Measurements from ENCODE around the gene SAMD14. TPM values are rescaled to one million over a fixed set of nuclear protein-coding genes. Genes with fewer than 3 reads are reported as not detected.

The SAMD14 gene
- total and polyA plus RNA-seq, 2 donors (not counting 1 experiment from before 2014, with no cell fraction given) = 2.1 to 3.8 TPM

DNA sequence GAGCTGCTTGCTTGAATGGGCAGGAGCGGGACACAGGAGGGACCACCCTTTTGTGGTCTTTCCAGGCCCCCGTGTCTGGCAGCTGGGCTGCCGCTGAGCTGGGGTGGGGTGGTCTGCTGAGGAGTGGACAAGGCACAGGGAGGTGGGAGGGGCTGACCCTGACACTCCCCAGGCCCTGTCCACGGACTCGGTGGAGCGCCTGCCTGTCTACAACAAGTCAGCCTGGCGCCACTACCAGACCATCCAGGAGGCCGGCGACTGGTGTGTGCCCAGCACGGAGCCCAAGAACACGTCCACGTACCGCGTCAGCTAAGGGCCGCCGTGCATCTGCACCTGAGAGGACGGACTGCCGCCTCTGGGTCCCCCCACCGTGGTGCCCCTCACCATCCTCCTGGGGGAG lies 20.2 kb downstream of the SAMD14 start:
- Histone ChIP-seq H3K27me3 (ENCODE audit: control insufficient read depth, insufficient read depth, low read length) (no peaks in the 10 kb centered on the region), H3K4me3 (replicated peaks in 1 of 4; ENCODE audit: control extremely low read depth in 1 of 4, insufficient read depth in 1 of 4, low read depth in 3 of 4, low read length in 4 of 4) (no peak overlapping the region), H3K36me3 (ENCODE audit: control insufficient read depth, insufficient read depth, low read length) (peaks cover 2% of the 10 kb centered on the region), H3K4me2 (ENCODE audit: extremely low read depth, insufficient read depth, low read length) (no peak overlapping the region), H4K20me1 (ENCODE audit: control insufficient read depth, extremely low read depth, insufficient read depth, low read length) (no peaks in the 10 kb centered on the region), H3K79me2 (ENCODE audit: control insufficient read depth, insufficient read depth, low read length) (no peaks in the 10 kb centered on the region), H3K27ac (ENCODE audit: insufficient read depth, low read length) (no peak overlapping the region), H3K4me1 (ENCODE audit: control insufficient read depth, extremely low read depth, insufficient read depth, low read length) (peaks cover 7% of the 10 kb centered on the region), H2AFZ (ENCODE audit: low read length) (no peak overlapping the region), H3K9ac (ENCODE audit: insufficient read depth, low read length) (no peak overlapping the region), H3K9me3 (ENCODE audit: control insufficient read depth, insufficient read depth, low read depth, low read length) (no peaks in the 10 kb centered on the region)
- DNase-seq (ENCODE audit: low read depth in 2 of 2) = no peak
- TF ChIP-seq, protein P1, sequence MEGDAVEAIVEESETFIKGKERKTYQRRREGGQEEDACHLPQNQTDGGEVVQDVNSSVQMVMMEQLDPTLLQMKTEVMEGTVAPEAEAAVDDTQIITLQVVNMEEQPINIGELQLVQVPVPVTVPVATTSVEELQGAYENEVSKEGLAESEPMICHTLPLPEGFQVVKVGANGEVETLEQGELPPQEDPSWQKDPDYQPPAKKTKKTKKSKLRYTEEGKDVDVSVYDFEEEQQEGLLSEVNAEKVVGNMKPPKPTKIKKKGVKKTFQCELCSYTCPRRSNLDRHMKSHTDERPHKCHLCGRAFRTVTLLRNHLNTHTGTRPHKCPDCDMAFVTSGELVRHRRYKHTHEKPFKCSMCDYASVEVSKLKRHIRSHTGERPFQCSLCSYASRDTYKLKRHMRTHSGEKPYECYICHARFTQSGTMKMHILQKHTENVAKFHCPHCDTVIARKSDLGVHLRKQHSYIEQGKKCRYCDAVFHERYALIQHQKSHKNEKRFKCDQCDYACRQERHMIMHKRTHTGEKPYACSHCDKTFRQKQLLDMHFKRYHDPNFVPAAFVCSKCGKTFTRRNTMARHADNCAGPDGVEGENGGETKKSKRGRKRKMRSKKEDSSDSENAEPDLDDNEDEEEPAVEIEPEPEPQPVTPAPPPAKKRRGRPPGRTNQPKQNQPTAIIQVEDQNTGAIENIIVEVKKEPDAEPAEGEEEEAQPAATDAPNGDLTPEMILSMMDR (conservative IDR thresholded peaks at IDR 0.05 in 1 of 2, IDR thresholded peaks at IDR 0.05 in 1 of 2; ENCODE audit: low read depth in 1 of 2, low read length in 2 of 2) = no peak
- TF ChIP-seq EZH2 (IDR thresholded peaks at IDR 0.05; ENCODE audit: low read length, missing control alignments) = no peak

DNA sequence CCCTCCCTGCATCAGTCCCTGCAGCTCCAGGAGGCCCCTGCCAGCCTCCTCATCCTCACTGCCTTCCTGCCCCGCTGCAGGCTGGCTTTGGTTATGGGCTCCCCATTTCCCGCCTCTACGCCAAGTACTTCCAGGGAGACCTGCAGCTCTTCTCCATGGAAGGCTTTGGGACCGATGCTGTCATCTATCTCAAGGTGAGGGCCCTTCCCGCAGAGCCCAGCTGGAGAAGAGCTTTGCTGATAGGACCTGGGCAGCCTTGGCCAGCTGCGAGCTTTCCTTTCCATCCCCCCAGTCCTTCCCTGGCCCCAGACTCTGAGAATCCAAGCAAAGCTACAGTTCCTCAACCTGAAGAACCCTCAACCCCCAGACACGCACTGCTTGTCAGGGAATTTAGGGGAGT lies 20.8 kb downstream of the SAMD14 start:
- no peak overlapping the region for H3K27ac ChIP-seq (ENCODE audit: insufficient read depth, low read length)
- H3K36me3 ChIP-seq (ENCODE audit: control insufficient read depth, insufficient read depth, low read length) = peaks cover 2% of the 10 kb centered on the region
- no peak overlapping the region for H2AFZ ChIP-seq (ENCODE audit: low read length)
- H3K4me1 ChIP-seq (ENCODE audit: control insufficient read depth, extremely low read depth, insufficient read depth, low read length) = peaks cover 7% of the 10 kb centered on the region
- no peak overlapping the region for H3K4me2 ChIP-seq (ENCODE audit: extremely low read depth, insufficient read depth, low read length)
- no peaks in the 10 kb centered on the region for H3K79me2 ChIP-seq (ENCODE audit: control insufficient read depth, insufficient read depth, low read length)
- no peaks in the 10 kb centered on the region for H3K9me3 ChIP-seq (ENCODE audit: control insufficient read depth, insufficient read depth, low read depth, low read length)
- DNase-seq (ENCODE audit: low read depth in 2 of 2) = no peak
- no peak overlapping the region for H3K4me3 ChIP-seq (replicated peaks in 1 of 4; ENCODE audit: control extremely low read depth in 1 of 4, insufficient read depth in 1 of 4, low read depth in 3 of 4, low read length in 4 of 4)
- no peaks in the 10 kb centered on the region for H4K20me1 ChIP-seq (ENCODE audit: control insufficient read depth, extremely low read depth, insufficient read depth, low read length)
- H3K27me3 ChIP-seq (ENCODE audit: control insufficient read depth, insufficient read depth, low read length) = no peaks in the 10 kb centered on the region
- no peak overlapping the region for H3K9ac ChIP-seq (ENCODE audit: insufficient read depth, low read length)
- TF ChIP-seq EZH2 (IDR thresholded peaks at IDR 0.05; ENCODE audit: low read length, missing control alignments) = no peak
- TF ChIP-seq, protein P1 (conservative IDR thresholded peaks at IDR 0.05 in 1 of 2, IDR thresholded peaks at IDR 0.05 in 1 of 2; ENCODE audit: low read depth in 1 of 2, low read length in 2 of 2) = no peak

DNA sequence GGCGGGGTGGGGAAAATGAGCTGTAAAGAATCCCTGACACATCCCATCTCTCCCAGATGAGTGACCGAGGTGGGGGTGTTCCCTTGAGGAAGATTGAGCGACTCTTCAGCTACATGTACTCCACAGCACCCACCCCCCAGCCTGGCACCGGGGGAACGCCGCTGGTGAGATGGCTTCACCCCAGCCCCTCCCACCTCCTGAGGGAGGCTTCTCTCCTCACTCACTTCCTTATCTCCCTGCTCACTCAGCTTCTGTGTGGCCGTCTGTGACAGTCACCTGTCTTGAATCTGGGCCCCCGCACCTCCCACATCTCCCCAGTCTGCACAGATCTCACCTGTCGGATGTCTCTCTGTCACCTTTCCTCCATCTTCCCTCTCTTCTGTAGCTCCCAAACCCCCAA lies 21.4 kb downstream of the SAMD14 start:
- H4K20me1 ChIP-seq (ENCODE audit: control insufficient read depth, extremely low read depth, insufficient read depth, low read length) = no peaks in the 10 kb centered on the region
- H3K9me3 ChIP-seq (ENCODE audit: control insufficient read depth, insufficient read depth, low read depth, low read length) = no peaks in the 10 kb centered on the region
- peaks cover 2% of the 10 kb centered on the region for H3K36me3 ChIP-seq (ENCODE audit: control insufficient read depth, insufficient read depth, low read length)
- no peak overlapping the region for H3K4me2 ChIP-seq (ENCODE audit: extremely low read depth, insufficient read depth, low read length)
- no peak overlapping the region for H3K9ac ChIP-seq (ENCODE audit: insufficient read depth, low read length)
- H3K4me1 ChIP-seq (ENCODE audit: control insufficient read depth, extremely low read depth, insufficient read depth, low read length) = peaks cover 7% of the 10 kb centered on the region
- no peak for TF ChIP-seq EZH2 (IDR thresholded peaks at IDR 0.05; ENCODE audit: low read length, missing control alignments)
- TF ChIP-seq, protein P1 (conservative IDR thresholded peaks at IDR 0.05 in 1 of 2, IDR thresholded peaks at IDR 0.05 in 1 of 2; ENCODE audit: low read depth in 1 of 2, low read length in 2 of 2) = no peak
- H3K27me3 ChIP-seq (ENCODE audit: control insufficient read depth, insufficient read depth, low read length) = no peaks in the 10 kb centered on the region
- H3K4me3 ChIP-seq (replicated peaks in 1 of 4; ENCODE audit: control extremely low read depth in 1 of 4, insufficient read depth in 1 of 4, low read depth in 3 of 4, low read length in 4 of 4) = no peak overlapping the region
- no peak overlapping the region for H3K27ac ChIP-seq (ENCODE audit: insufficient read depth, low read length)
- H2AFZ ChIP-seq (ENCODE audit: low read length) = no peak overlapping the region
- H3K79me2 ChIP-seq (ENCODE audit: control insufficient read depth, insufficient read depth, low read length) = no peaks in the 10 kb centered on the region
- no peak for DNase-seq (ENCODE audit: low read depth in 2 of 2)
